ENCODE measurements around the gene CIB4. TPM values are rescaled to one million over a fixed set of nuclear protein-coding genes. Genes with fewer than 3 reads are reported as not detected.

The CIB4 gene
- total RNA-seq, 1 donor from 2014 or later: not detected

DNA sequence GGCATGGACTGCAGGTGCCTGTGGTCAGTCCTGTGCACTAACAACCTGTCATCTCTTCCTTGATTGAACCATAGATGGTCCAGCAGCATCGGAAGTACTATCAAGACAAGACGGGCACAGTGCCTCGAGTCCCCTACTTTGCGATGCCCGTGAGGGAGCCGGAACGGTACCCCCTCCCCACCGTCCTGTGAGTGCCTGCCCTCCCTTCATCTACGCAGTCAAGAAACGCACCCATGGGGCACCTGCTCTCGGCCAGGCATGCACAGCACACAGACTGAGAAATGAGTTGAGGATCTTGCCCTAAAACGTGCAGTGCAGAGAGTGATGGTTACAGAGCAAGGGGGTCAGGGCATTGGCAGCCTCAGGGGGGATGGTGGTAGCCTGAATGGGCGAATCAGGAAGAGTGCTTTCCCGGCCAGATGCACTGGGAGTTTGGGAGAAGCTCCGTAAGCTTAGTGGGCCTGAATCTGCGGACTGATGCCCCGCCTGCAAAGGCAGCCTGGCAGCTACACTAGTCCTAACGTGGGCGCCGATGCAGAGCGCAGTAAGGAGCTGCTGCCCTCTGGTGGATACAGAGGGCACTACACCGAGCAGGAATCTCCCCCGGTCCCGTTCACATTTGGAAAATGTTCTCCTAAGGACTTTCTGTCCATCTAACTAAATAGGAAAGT lies 63.6 kb downstream of the CIB4 start:
- H3K4me3 Mint-ChIP-seq: no peak overlapping the region
- H3K9me3 Mint-ChIP-seq: no peaks in the 10 kb centered on the region
- H3K36me3 Mint-ChIP-seq (ENCODE audit: low read depth): no peaks in the 10 kb centered on the region
- peak; percentile 44 for DNase-seq (ENCODE audit: low spot score)
- H3K27ac Mint-ChIP-seq: no peak overlapping the region
- peaks cover 8% of the 10 kb centered on the region for H3K27me3 Mint-ChIP-seq (ENCODE audit: insufficient read depth)
- no peaks in the 10 kb centered on the region for H3K4me1 Mint-ChIP-seq (ENCODE audit: low read depth)
- intact Hi-C loops (cut with micrococcal nuclease): loop anchor here (1.0 kb wide), 1 partner anchor 74 kb away; no protein-coding TSS in a partner anchor

DNA sequence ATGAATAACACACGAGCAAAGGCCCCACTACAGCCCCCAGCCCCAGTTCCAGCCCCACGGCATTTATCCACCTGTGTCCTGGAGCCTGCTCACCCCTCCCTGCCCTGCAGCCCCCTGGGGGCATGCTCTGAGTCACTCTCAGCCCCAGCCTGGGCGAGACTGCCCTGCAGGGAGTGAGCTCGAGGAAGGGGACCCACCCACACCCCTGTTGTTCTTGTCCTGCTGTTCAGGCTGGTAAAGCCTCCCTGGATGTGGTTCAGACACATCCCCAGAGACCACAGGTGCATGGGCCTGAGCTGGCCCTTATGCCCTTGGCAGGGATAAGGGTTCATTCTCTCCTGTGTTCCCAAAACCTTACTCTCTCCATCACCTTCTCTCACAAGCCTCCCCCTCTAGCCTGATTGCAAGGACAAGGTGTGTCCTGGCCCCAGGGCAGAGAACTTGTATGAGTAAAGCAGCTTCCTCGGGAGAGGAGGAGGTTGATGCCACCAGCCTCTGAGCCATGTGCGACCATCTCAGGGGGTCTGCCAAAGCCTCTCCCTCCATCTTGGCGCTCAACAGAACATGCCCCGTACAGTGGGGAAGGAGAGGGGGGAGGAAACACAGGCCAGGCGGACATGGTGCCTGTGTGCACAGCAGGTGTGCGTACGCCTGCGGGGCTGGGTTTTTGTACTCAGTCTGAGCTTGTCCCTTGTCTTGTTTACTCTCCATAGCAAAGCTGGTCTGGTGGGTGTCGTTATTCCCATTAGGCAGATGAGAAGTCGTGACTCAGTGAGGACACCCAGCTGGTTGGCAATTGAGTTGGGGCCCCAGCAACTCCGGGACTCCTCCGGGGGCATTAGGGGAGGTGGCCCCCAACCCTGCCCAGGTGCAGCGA lies 64.4 kb downstream of the CIB4 start:
- H3K4me3 Mint-ChIP-seq: no peak overlapping the region
- no peaks in the 10 kb centered on the region for H3K4me1 Mint-ChIP-seq (ENCODE audit: low read depth)
- H3K27me3 Mint-ChIP-seq (ENCODE audit: insufficient read depth): peaks cover 14% of the 10 kb centered on the region
- intact Hi-C loops (cut with micrococcal nuclease): loop anchor here (1.0 kb wide), 1 partner anchor 74 kb away; no protein-coding TSS in a partner anchor
- no peak overlapping the region for H3K27ac Mint-ChIP-seq
- no peaks in the 10 kb centered on the region for H3K36me3 Mint-ChIP-seq (ENCODE audit: low read depth)
- DNase-seq (ENCODE audit: low spot score): no peak
- H3K9me3 Mint-ChIP-seq: no peaks in the 10 kb centered on the region

DNA sequence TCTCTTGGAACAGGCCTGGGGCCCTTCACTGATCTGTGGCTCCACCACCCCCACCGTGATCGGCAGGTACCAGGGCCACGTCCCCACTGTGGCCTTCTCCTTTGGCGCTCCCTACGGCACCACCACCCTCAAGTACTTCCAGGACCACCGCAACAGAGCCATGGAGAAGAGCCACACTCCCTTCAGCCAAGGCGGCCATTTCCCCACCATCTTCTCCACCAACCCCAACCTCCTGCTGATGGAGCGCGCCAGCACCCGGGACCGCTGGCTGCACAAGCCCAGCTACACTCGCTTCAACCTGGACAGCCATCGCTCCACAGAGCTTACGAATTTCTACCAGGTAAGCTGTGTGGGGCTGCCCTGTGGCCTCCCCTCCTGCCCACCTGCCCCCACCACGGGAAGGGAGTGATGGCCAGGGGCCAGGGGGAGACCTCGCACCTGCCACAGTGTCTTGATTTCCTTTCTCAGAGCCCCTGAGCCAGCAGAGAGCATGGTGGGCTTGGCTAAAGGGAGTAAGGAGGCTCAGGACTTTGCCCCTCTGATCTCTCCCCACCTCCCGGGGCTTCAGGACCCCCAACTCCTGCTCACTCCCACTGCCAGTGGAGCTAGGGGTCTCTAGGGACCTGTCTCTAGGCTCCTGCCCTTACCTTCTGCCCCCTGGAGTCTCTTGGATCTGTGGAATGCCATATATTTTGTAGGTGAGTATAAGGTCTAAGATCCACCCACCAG lies 65.2 kb downstream of the CIB4 start:
- no peaks in the 10 kb centered on the region for H3K9me3 Mint-ChIP-seq
- no peak overlapping the region for H3K4me3 Mint-ChIP-seq
- intact Hi-C loops (cut with micrococcal nuclease): no loop called here
- DNase-seq (ENCODE audit: low spot score): no peak
- no peaks in the 10 kb centered on the region for H3K36me3 Mint-ChIP-seq (ENCODE audit: low read depth)
- H3K27ac Mint-ChIP-seq: no peak overlapping the region
- H3K4me1 Mint-ChIP-seq (ENCODE audit: low read depth): no peaks in the 10 kb centered on the region
- H3K27me3 Mint-ChIP-seq (ENCODE audit: insufficient read depth): peaks cover 14% of the 10 kb centered on the region

DNA sequence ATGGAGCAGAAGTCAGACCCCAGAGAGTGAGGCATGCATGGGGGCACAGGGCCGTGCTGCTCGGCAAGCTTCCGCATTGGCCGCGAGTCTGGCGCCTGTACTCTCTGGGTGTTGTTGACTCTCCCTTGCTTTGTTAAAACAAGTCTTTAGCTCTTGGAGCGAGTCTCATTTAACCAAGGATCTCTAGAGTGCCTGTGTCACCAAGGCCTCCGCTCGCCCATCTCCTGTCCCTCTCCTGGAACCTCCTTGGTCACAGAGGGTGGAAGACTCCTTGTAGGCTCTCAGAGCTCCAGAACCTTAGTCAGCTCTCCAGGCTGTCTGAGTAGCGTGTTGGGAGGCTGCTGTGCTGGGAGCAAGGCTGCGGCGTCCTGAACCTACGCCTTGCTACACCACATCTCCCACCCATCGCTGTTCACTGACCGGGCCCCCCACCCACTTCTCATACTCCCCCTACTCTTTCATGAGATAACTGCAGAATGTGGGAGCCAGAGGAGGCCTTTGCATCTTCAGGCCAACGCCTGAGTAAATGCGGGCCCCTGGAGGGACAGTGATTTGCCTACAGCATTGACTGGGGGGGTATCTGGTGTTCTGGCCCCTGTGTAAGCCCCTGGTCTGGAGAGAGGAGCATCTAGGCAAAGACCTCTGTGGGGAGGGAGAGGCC lies 66.1 kb downstream of the CIB4 start:
- Mint-ChIP-seq H3K9me3 (no peaks in the 10 kb centered on the region), H3K4me3 (no peak overlapping the region), H3K4me1 (ENCODE audit: low read depth) (no peaks in the 10 kb centered on the region), H3K27me3 (ENCODE audit: insufficient read depth) (peaks cover 14% of the 10 kb centered on the region), H3K27ac (no peak overlapping the region), H3K36me3 (ENCODE audit: low read depth) (no peaks in the 10 kb centered on the region)
- intact Hi-C loops (cut with micrococcal nuclease): no loop called here
- no peak for DNase-seq (ENCODE audit: low spot score)

DNA sequence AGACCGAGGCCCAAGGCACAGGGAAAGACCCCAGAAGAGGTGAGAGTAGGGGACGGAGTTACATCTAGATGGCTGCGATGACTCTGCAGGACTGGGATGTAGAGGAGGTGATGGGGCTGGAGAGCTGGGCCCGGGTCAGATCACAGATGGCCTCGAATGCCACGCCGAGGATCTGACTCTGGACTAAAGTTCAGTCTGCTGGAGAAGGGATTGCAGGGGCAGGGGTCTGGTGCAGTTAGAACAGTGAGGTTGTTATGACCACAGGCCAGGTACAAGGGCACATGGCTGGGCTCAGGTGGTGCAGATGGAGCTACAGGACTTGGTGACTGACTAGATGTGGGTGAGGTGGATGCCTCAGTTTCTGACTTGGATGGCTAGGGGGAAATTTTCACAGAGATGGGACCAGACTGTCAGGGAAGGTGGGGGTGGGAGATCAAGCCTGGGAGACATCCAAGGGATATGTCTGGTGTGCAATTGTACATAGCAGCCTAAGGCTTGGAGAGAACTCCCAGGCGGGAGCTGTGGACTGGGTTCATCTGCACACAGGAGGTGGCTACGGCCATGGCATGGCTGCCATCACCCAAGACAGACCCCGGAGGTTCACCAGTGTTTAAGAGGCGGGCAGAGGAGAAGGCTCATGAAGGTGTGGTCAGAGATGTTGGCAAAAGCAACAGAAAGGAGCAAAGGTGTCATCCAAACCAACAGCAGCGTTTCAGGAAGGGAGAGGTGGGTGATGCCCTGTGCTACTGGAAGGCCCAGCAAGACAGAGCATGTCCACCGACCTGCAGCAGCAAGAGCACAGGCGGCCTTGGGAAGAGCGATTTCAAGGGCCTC lies 66.9 kb downstream of the CIB4 start:
- no peak overlapping the region for H3K4me3 Mint-ChIP-seq
- no peak overlapping the region for H3K27ac Mint-ChIP-seq
- H3K27me3 Mint-ChIP-seq (ENCODE audit: insufficient read depth): peaks cover 14% of the 10 kb centered on the region
- no peak for DNase-seq (ENCODE audit: low spot score)
- H3K36me3 Mint-ChIP-seq (ENCODE audit: low read depth): no peaks in the 10 kb centered on the region
- H3K4me1 Mint-ChIP-seq (ENCODE audit: low read depth): no peaks in the 10 kb centered on the region
- H3K9me3 Mint-ChIP-seq: no peaks in the 10 kb centered on the region
- intact Hi-C loops (cut with micrococcal nuclease): no loop called here

DNA sequence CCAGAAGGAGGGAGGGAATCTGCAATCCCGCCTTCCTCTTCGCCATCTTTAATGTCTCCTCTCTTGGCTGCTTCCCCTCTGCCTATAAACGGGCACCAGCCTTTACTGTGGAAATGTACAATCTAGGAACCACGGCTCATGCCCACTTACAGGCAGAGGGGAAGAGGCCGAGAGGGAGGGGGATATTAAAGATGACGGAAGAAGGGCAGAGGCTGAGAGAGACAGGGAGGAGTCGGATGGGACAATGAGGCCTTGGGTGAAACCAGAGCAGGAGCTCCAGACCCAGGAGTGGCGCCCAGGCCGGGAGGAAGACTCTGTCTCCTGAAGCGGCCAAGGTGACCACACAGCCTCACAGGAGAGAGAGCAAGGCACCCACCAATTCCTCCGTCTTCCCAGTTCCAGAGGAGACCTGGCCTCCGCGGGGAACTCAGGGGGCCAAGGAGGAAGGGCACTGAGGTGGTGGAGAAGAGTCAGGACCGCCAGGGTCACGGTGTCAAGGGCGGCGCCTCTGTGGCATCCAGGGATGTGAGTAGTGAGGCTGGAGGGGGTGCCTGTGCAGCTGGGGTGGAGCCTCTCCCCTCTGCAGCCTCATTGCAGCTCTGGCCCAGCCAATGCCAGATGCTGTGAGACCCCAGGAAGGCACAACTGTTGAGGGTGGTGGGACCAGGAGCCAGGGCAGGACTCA lies 67.8 kb downstream of the CIB4 start:
- peaks cover 18% of the 10 kb centered on the region for H3K27me3 Mint-ChIP-seq (ENCODE audit: insufficient read depth)
- no peak for DNase-seq (ENCODE audit: low spot score)
- intact Hi-C loops (cut with micrococcal nuclease): no loop called here
- no peak overlapping the region for H3K27ac Mint-ChIP-seq
- no peaks in the 10 kb centered on the region for H3K36me3 Mint-ChIP-seq (ENCODE audit: low read depth)
- no peaks in the 10 kb centered on the region for H3K9me3 Mint-ChIP-seq
- no peak overlapping the region for H3K4me3 Mint-ChIP-seq
- H3K4me1 Mint-ChIP-seq (ENCODE audit: low read depth): no peaks in the 10 kb centered on the region

- Mint-ChIP-seq H3K27me3 (ENCODE audit: insufficient read depth) (peaks cover 21% of the 10 kb centered on the region), H3K36me3 (ENCODE audit: low read depth) (no peaks in the 10 kb centered on the region), H3K27ac (no peak overlapping the region), H3K4me3 (no peak overlapping the region), H3K4me1 (ENCODE audit: low read depth) (no peaks in the 10 kb centered on the region), H3K9me3 (no peaks in the 10 kb centered on the region)
- intact Hi-C loops (cut with micrococcal nuclease): no loop called here
- no peak for DNase-seq (ENCODE audit: low spot score)
Observed at GRCh38 chr2:26572591-26572990, 68.6 kb downstream of the CIB4 start.

GRCh38 chr2:26571316-26571715 lies 69.8 kb downstream of the CIB4 start:
- no peak overlapping the region for H3K4me3 Mint-ChIP-seq
- H3K9me3 Mint-ChIP-seq: no peaks in the 10 kb centered on the region
- intact Hi-C loops (cut with micrococcal nuclease): no loop called here
- peaks cover 22% of the 10 kb centered on the region for H3K27me3 Mint-ChIP-seq (ENCODE audit: insufficient read depth)
- H3K36me3 Mint-ChIP-seq (ENCODE audit: low read depth): no peaks in the 10 kb centered on the region
- no peak overlapping the region for H3K27ac Mint-ChIP-seq
- DNase-seq (ENCODE audit: low spot score): no peak
- H3K4me1 Mint-ChIP-seq (ENCODE audit: low read depth): no peaks in the 10 kb centered on the region

- Mint-ChIP-seq H3K27ac (no peak overlapping the region), H3K27me3 (ENCODE audit: insufficient read depth) (peaks cover 31% of the 10 kb centered on the region), H3K36me3 (ENCODE audit: low read depth) (no peaks in the 10 kb centered on the region), H3K4me1 (ENCODE audit: low read depth) (no peaks in the 10 kb centered on the region), H3K9me3 (no peaks in the 10 kb centered on the region), H3K4me3 (no peak overlapping the region)
- intact Hi-C loops (cut with micrococcal nuclease): no loop called here
- DNase-seq (ENCODE audit: low spot score): no peak
Observed at GRCh38 chr2:26570083-26570430, 71.1 kb downstream of the CIB4 start.

- intact Hi-C loops (cut with micrococcal nuclease): no loop called here
Observed at GRCh38 chr2:26569216-26570082, 71.7 kb downstream of the CIB4 start.

More at GRCh38 chr2:26569216-26570082, 71.7 kb downstream of the CIB4 start:
- H3K27ac Mint-ChIP-seq: no peak overlapping the region
- peaks cover 35% of the 10 kb centered on the region for H3K27me3 Mint-ChIP-seq (ENCODE audit: insufficient read depth)
- H3K4me3 Mint-ChIP-seq: no peak overlapping the region
- no peaks in the 10 kb centered on the region for H3K4me1 Mint-ChIP-seq (ENCODE audit: low read depth)
- H3K9me3 Mint-ChIP-seq: no peaks in the 10 kb centered on the region
- H3K36me3 Mint-ChIP-seq (ENCODE audit: low read depth): no peaks in the 10 kb centered on the region
- no peak for DNase-seq (ENCODE audit: low spot score)

All from activated T-helper 1 cell treated with anti-CD3 and anti-CD28 coated beads, Interleukin-12 subunit alpha, Interleukin-12 subunit beta, Interleukin-2, Interleukin-4 antibody, amounts not matched to agents 30 ng/mL and 10 ng/mL and 1 ng/mL, durations not matched to agents 14 hours and 24 hours and 36 hours (primary cell).